HCT116 (cell line): ENCODE data around the gene PLEKHA8. TPM values are rescaled to one million over a fixed set of nuclear protein-coding genes. Genes with fewer than 3 reads are reported as not detected.

ENCODE experiments used
- ATAC-seq: fragments of 200-7000 bp; cut with Tn5 transposase; 2 replicates; pipeline ENCODE4 v1.9.1; 2020; ENCODE audit warnings: mild to moderate bottlenecking, moderate library complexity
- BruUV-seq: library from RNA; stranded (reverse); fragments of 400-500 nt; replicated peaks from 2 replicates; lab custom pipeline; 2021; lab: Mats Ljungman, UMichigan
- CTCF ChIA-PET: fragments of 300-600 bp; sonication (Branson Sonifier 250); formaldehyde crosslinking; loops from one replicate; lab custom pipeline; 2021; ENCODE audit warnings: antibody characterized with exemption; lab: Charles Lee
- POLR2A ChIA-PET: fragments of 300-600, 350-600 bp; sonication (Branson Sonifier 250); formaldehyde crosslinking; loops from one replicate; lab custom pipeline; 2021; ENCODE audit warnings: antibody characterized with exemption; lab: Charles Lee
- RAD21 ChIA-PET, 2 experiments: fragments of 300-600 bp; sonication (Branson Sonifier 250); formaldehyde crosslinking; loops; one replicate each; lab custom pipeline; 2023; ENCODE audit warnings: low total read pairs in 2 of 2; ENCODE audit not compliant: uncharacterized antibody in 2 of 2, unreplicated experiment in 2 of 2, low non-redundant PET in 1 of 2; lab: Charles Lee
- DNase-seq: peaks from one replicate; pipeline ENCODE4 v3.0.0-alpha.2; 2010; ENCODE audit warnings: low read depth, low spot score
- H2AFZ ChIP-seq: fragments of 200-600 bp; shearing (Covaris generic), sonication (generic); 2 replicates; pipeline ENCODE4 v1.6.1; 2017; ENCODE audit warnings: low read depth, mixed run types, mixed read lengths, antibody characterized with exemption, low read length; ENCODE audit not compliant: poor library complexity, severe bottlenecking
- H3K27ac ChIP-seq: 2 replicates; pipeline ENCODE4 v1.5.1; 2012; ENCODE audit warnings: low read depth, low read length
- H3K27me3 ChIP-seq: fragments of 200-600 bp; sonication (generic); 2 replicates; pipeline ENCODE4 v1.6.1; 2016; ENCODE audit warnings: mixed run types, low read length, mixed read lengths; ENCODE audit not compliant: insufficient read depth
- H3K36me3 ChIP-seq, 2 experiments: fragments of 200-500 bp in 1 of 2; fragments of 200-600 bp in 1 of 2; sonication (Bioruptor generic) in 1 of 2; sonication (generic) in 1 of 2; 2 replicates each; pipeline versions ENCODE4 v1.5.1 to v1.6.1; 2014 to 2016; ENCODE audit warnings: low read length in 2 of 2, inconsistent platforms in 1 of 2, mixed read lengths in 1 of 2, mixed run types in 1 of 2; ENCODE audit not compliant: insufficient read depth in 2 of 2, control insufficient read depth in 1 of 2
- H3K4me1 ChIP-seq, 2 experiments: fragments of 200-600 bp in 1 of 2; sonication (generic) in 1 of 2; 2 replicates each; pipeline versions ENCODE4 v1.5.1 to v1.6.1; 2012 to 2017; ENCODE audit warnings: low read length in 2 of 2, inconsistent platforms in 1 of 2, mild to moderate bottlenecking in 1 of 2, mixed read lengths in 1 of 2, mixed run types in 1 of 2, moderate library complexity in 1 of 2; ENCODE audit not compliant: insufficient read depth in 2 of 2, control insufficient read depth in 1 of 2
- H3K4me2 ChIP-seq: fragments of 200-600 bp; sonication (generic); 2 replicates; pipeline ENCODE4 v1.6.1; 2017; ENCODE audit warnings: mixed run types, low read length, mixed read lengths
- H3K4me3 ChIP-seq, 2 experiments: fragments of 200-600 bp in 1 of 2; sonication (generic) in 1 of 2; replicated peaks in 1 of 2; 2 replicates each; pipeline ENCODE4 v1.5.1; 2011 to 2016; ENCODE audit warnings: low read length in 2 of 2, control low read depth in 1 of 2, low read depth in 1 of 2, mild to moderate bottlenecking in 1 of 2, mixed read lengths in 1 of 2, mixed run types in 1 of 2
- H3K79me2 ChIP-seq: fragments of 200-600 bp; sonication (generic); 2 replicates; pipeline ENCODE4 v1.6.1; 2017; ENCODE audit warnings: mild to moderate bottlenecking, mixed run types, low read length, moderate library complexity, mixed read lengths; ENCODE audit not compliant: insufficient read depth
- H3K9ac ChIP-seq: fragments of 200-600 bp; sonication (generic); 2 replicates; pipeline ENCODE4 v1.6.1; 2016; ENCODE audit warnings: low read length, mixed read lengths
- H3K9me2 ChIP-seq: fragments of 200-600 bp; sonication (generic), shearing (Covaris generic); 2 replicates; pipeline ENCODE4 v1.6.1; 2017; ENCODE audit warnings: mixed run types, mild to moderate bottlenecking, moderate library complexity; ENCODE audit not compliant: insufficient read depth
- H3K9me3 ChIP-seq, 2 experiments: fragments of 200-500 bp in 1 of 2; fragments of 200-600 bp in 1 of 2; sonication (Bioruptor generic) in 1 of 2; sonication (generic) in 1 of 2; 2 replicates each; pipeline ENCODE4 v1.6.1; 2014 to 2017; ENCODE audit warnings: low read length in 2 of 2, mixed read lengths in 2 of 2, inconsistent platforms in 1 of 2, low read depth in 1 of 2, mild to moderate bottlenecking in 1 of 2, mixed run types in 1 of 2, moderate library complexity in 1 of 2; ENCODE audit not compliant: control insufficient read depth in 1 of 2, insufficient read depth in 1 of 2
- H4K20me1 ChIP-seq: fragments of 200-600 bp; sonication (generic), shearing (Covaris generic); 2 replicates; pipeline ENCODE4 v1.6.1; 2017; ENCODE audit warnings: mixed run types, mild to moderate bottlenecking, moderate library complexity; ENCODE audit not compliant: insufficient read depth
- CBX3 ChIP-seq: IDR thresholded peaks from 2 replicates; pipeline ENCODE4 v1.6.1; 2012; ENCODE audit warnings: low read depth
- CEBPB ChIP-seq: IDR thresholded peaks from 2 replicates; pipeline ENCODE4 v1.6.1; 2012; ENCODE audit warnings: low read depth
- EGR1 ChIP-seq: IDR thresholded peaks from 2 replicates; pipeline ENCODE4 v1.6.1; 2012; ENCODE audit warnings: low read depth
- EZH2 ChIP-seq: fragments of 200-600 bp; sonication (generic); IDR thresholded peaks from 2 replicates; pipeline ENCODE4 v1.6.1; 2017; ENCODE audit warnings: antibody characterized with exemption, mixed run types
- EZH2phosphoT487 ChIP-seq: fragments of 200-600 bp; IDR thresholded peaks from 2 replicates; pipeline ENCODE4 v1.6.1; 2018; ENCODE audit warnings: antibody characterized with exemption, borderline replicate concordance
- FOSL1 ChIP-seq: IDR thresholded peaks from 2 replicates; pipeline ENCODE4 v1.6.1; 2012; ENCODE audit warnings: low read depth
- JUND ChIP-seq: IDR thresholded peaks from 2 replicates; pipeline ENCODE4 v1.6.1; 2012
- POLR2AphosphoS5 ChIP-seq: IDR thresholded peaks from 2 replicates; pipeline ENCODE4 v1.6.1; 2011; ENCODE audit warnings: mild to moderate bottlenecking, low read depth, low read length, moderate library complexity
- RAD21 ChIP-seq: IDR thresholded peaks from 2 replicates; pipeline ENCODE4 v1.6.1; 2012; ENCODE audit warnings: low read depth, mild to moderate bottlenecking
- SIN3A ChIP-seq: IDR thresholded peaks from 2 replicates; pipeline ENCODE4 v1.6.1; 2012; ENCODE audit warnings: low read depth
- SP1 ChIP-seq: IDR thresholded peaks from 2 replicates; pipeline ENCODE4 v1.6.1; 2012; ENCODE audit warnings: low read depth
- TCF7L2 ChIP-seq: IDR thresholded peaks from 2 replicates; pipeline ENCODE4 v1.7.0; 2011; ENCODE audit warnings: borderline replicate concordance, inconsistent platforms; ENCODE audit not compliant: insufficient read depth, insufficient read length; ENCODE audit errors: extremely low read depth
- ZNF274 ChIP-seq: fragments of 200-500 bp; sonication (Bioruptor generic); IDR thresholded peaks from 2 replicates; pipeline ENCODE4 v1.6.1; 2014; ENCODE audit warnings: mild to moderate bottlenecking, low read depth, low read length, inconsistent platforms
- intact Hi-C: fragments of 100-400 bp; cut with micrococcal nuclease; formaldehyde crosslinking; loops from 2 replicates; pipeline ENCODE4 v1.10.0; 2022
- total RNA-seq: library from RNA; stranded (reverse); gene quantifications from one replicate; pipeline ENCODE4 v1.2.1, GENCODE V29; 2021; ENCODE audit not compliant: unreplicated experiment
- TF ChIP-seq, protein P1 (sequence below), 3 experiments: fragments of 200-600 bp in 1 of 3; sonication (generic) in 1 of 3; IDR thresholded peaks in 2 of 3; conservative IDR thresholded peaks in 1 of 3; 2 replicates each; pipeline ENCODE4 v1.5.1; 2012 to 2017; ENCODE audit warnings: low read depth in 2 of 3, low read length in 2 of 3, antibody characterized with exemption in 1 of 3, borderline replicate concordance in 1 of 3, control low read depth in 1 of 3, mild to moderate bottlenecking in 1 of 3, mixed read lengths in 1 of 3, mixed run types in 1 of 3, moderate library complexity in 1 of 3; ENCODE audit not compliant: insufficient read depth in 1 of 3
- TF ChIP-seq, protein P2 (sequence below): IDR thresholded peaks from 2 replicates; pipeline ENCODE4 v1.6.1; 2012; ENCODE audit warnings: low read depth
- TF ChIP-seq, protein P3 (sequence below): IDR thresholded peaks from 2 replicates; pipeline ENCODE4 v1.6.1; 2012
- TF ChIP-seq, protein P4 (sequence below): IDR thresholded peaks from 2 replicates; pipeline ENCODE4 v1.6.1; 2011; ENCODE audit warnings: mild to moderate bottlenecking, low read length, moderate library complexity; ENCODE audit not compliant: insufficient replicate concordance; ENCODE audit errors: extremely low read depth
- TF ChIP-seq, protein P5 (sequence below): IDR thresholded peaks from 2 replicates; pipeline ENCODE4 v1.6.1; 2012

Gene PLEKHA8
- total RNA-seq, 1 experiment from 2014 or later: 13.6 TPM

DNA sequence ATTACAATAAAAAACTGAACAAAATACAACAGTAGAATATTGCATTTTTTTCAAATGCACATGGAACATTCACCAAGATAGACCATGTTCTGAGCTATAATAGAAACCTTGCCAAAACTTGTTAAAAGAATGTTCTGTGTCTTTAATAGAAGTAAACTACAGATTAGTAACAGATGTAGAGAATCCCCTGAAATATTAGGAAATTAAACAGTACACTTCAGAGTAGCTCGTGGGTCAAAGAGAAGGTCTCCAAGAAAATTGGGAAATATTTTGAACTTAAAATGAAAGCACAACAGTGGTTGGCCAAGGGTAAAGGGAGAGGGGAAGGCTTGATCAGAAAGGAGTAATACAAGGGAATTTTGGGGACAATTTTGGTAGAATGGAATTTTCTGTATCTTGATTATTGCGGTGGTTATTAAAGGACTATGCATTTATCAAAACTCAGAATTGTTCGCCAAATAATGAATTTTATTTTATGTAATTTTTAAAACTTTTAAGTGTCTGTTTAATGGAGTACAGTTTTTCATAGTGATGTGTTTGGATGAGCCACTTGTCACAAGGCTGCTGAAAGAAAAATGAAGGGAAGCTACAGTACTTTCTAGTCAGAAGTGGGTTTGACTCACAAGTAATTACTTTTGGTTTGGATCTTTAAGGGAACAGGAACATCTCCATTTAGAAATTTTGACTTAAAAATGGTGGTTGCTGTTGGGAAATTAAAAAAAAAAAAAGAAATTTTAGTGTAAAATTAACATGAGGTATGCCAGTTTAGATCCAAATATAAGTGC lies 10.2 kb downstream of the PLEKHA8 start:
- ATAC-seq (no peak), DNase-seq (no peak)
- Histone ChIP-seq H3K36me3 (no peaks in the 10 kb centered on the region), H3K4me3 (no peak overlapping the region), H3K27ac (no peak overlapping the region), H3K9me2 (no peaks in the 10 kb centered on the region), H3K9me3 (no peaks in the 10 kb centered on the region), H3K4me1 (no peaks in the 10 kb centered on the region), H3K9ac (no peak overlapping the region), H3K27me3 (no peaks in the 10 kb centered on the region), H3K4me2 (no peak overlapping the region), H3K79me2 (peaks cover 7% of the 10 kb centered on the region; the same call in 1 of the 2 replicates), H2AFZ (no peak overlapping the region), H4K20me1 (no peaks in the 10 kb centered on the region)
- RAD21 ChIA-PET: no interaction called here
- CTCF ChIA-PET: interaction anchor here (1.6 kb wide), 1 partner anchor 23 kb away, joined by 4 read pairs; no protein-coding TSS in a partner anchor
- intact Hi-C loops: no loop called here
- POLR2A ChIA-PET: no interaction called here
- TF ChIP-seq CBX3: no peak
- TF ChIP-seq, protein P1, sequence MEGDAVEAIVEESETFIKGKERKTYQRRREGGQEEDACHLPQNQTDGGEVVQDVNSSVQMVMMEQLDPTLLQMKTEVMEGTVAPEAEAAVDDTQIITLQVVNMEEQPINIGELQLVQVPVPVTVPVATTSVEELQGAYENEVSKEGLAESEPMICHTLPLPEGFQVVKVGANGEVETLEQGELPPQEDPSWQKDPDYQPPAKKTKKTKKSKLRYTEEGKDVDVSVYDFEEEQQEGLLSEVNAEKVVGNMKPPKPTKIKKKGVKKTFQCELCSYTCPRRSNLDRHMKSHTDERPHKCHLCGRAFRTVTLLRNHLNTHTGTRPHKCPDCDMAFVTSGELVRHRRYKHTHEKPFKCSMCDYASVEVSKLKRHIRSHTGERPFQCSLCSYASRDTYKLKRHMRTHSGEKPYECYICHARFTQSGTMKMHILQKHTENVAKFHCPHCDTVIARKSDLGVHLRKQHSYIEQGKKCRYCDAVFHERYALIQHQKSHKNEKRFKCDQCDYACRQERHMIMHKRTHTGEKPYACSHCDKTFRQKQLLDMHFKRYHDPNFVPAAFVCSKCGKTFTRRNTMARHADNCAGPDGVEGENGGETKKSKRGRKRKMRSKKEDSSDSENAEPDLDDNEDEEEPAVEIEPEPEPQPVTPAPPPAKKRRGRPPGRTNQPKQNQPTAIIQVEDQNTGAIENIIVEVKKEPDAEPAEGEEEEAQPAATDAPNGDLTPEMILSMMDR (IDR thresholded peaks at IDR 0.05 in 2 of 3, conservative IDR thresholded peaks at IDR 0.05 in 1 of 3; ENCODE audit: borderline replicate concordance in 1 of 3, insufficient read depth in 1 of 3, low read depth in 2 of 3, low read length in 2 of 3): no peak
- no peak for TF ChIP-seq RAD21
- no peak for TF ChIP-seq EGR1
- TF ChIP-seq, protein P2, sequence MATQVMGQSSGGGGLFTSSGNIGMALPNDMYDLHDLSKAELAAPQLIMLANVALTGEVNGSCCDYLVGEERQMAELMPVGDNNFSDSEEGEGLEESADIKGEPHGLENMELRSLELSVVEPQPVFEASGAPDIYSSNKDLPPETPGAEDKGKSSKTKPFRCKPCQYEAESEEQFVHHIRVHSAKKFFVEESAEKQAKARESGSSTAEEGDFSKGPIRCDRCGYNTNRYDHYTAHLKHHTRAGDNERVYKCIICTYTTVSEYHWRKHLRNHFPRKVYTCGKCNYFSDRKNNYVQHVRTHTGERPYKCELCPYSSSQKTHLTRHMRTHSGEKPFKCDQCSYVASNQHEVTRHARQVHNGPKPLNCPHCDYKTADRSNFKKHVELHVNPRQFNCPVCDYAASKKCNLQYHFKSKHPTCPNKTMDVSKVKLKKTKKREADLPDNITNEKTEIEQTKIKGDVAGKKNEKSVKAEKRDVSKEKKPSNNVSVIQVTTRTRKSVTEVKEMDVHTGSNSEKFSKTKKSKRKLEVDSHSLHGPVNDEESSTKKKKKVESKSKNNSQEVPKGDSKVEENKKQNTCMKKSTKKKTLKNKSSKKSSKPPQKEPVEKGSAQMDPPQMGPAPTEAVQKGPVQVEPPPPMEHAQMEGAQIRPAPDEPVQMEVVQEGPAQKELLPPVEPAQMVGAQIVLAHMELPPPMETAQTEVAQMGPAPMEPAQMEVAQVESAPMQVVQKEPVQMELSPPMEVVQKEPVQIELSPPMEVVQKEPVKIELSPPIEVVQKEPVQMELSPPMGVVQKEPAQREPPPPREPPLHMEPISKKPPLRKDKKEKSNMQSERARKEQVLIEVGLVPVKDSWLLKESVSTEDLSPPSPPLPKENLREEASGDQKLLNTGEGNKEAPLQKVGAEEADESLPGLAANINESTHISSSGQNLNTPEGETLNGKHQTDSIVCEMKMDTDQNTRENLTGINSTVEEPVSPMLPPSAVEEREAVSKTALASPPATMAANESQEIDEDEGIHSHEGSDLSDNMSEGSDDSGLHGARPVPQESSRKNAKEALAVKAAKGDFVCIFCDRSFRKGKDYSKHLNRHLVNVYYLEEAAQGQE: no peak
- TF ChIP-seq, protein P3, sequence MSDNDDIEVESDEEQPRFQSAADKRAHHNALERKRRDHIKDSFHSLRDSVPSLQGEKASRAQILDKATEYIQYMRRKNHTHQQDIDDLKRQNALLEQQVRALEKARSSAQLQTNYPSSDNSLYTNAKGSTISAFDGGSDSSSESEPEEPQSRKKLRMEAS: no peak
- no peak for TF ChIP-seq FOSL1
- no peak for TF ChIP-seq EZH2
- TF ChIP-seq SP1: no peak
- TF ChIP-seq, protein P4, sequence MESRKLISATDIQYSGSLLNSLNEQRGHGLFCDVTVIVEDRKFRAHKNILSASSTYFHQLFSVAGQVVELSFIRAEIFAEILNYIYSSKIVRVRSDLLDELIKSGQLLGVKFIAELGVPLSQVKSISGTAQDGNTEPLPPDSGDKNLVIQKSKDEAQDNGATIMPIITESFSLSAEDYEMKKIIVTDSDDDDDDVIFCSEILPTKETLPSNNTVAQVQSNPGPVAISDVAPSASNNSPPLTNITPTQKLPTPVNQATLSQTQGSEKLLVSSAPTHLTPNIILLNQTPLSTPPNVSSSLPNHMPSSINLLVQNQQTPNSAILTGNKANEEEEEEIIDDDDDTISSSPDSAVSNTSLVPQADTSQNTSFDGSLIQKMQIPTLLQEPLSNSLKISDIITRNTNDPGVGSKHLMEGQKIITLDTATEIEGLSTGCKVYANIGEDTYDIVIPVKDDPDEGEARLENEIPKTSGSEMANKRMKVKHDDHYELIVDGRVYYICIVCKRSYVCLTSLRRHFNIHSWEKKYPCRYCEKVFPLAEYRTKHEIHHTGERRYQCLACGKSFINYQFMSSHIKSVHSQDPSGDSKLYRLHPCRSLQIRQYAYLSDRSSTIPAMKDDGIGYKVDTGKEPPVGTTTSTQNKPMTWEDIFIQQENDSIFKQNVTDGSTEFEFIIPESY: no peak
- no peak for TF ChIP-seq JUND
- no peak for TF ChIP-seq EZH2phosphoT487
- no peak for TF ChIP-seq SIN3A
- TF ChIP-seq ZNF274: no peak
- TF ChIP-seq POLR2AphosphoS5: no peak
- TF ChIP-seq, protein P5, sequence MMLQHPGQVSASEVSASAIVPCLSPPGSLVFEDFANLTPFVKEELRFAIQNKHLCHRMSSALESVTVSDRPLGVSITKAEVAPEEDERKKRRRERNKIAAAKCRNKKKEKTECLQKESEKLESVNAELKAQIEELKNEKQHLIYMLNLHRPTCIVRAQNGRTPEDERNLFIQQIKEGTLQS: no peak
- TF ChIP-seq CEBPB: no peak
- no peak for TF ChIP-seq TCF7L2
- BruUV-seq: no TSS peak
